Measurements from ENCODE around the gene ITIH5.
"Not testable (repeated sequence)": the region's sequence is repeated elsewhere in the genome, so short reads cannot be mapped to it uniquely, and the experiment has no call there.

ITIH5 gene

GRCh38 chr10:7666253-7667023 is at the start of gene ITIH5:
Gene ITIH5, minus strand, starts transcription at chr10:7666966. Its CDS starts 74 bp downstream, at chr10:7666892.
- H3K4me3 ChIP-seq (ENCODE audit: low read depth, low read length): no peak within 1 kb of the TSS

GRCh38 chr10:7715515-7715914 is 48.7 kb upstream of the ITIH5 start:
- no peak for TF ChIP-seq CTCF (IDR thresholded peaks at IDR 0.05; ENCODE audit: borderline replicate concordance, insufficient read depth, low read depth, low read length)
- no peak overlapping the region for H3K4me3 ChIP-seq (ENCODE audit: low read depth, low read length)

More at GRCh38 chr10:7666253-7667023, at the start of gene ITIH5:
- TF ChIP-seq CTCF (IDR thresholded peaks at IDR 0.05; ENCODE audit: borderline replicate concordance, insufficient read depth, low read depth, low read length): no peak

- not testable (repeated sequence) for H3K4me3 ChIP-seq (ENCODE audit: low read depth, low read length)
Observed at GRCh38 chr10:7711075-7711474, 44.3 kb upstream of the ITIH5 start.

- no peak overlapping the region for H3K4me3 ChIP-seq (ENCODE audit: low read depth, low read length)
- TF ChIP-seq CTCF (IDR thresholded peaks at IDR 0.05; ENCODE audit: borderline replicate concordance, insufficient read depth, low read depth, low read length): no peak
Observed at GRCh38 chr10:7710446-7710845, 43.7 kb upstream of the ITIH5 start.

- H3K4me3 ChIP-seq (ENCODE audit: low read depth, low read length): no peak overlapping the region
- no peak for TF ChIP-seq CTCF (IDR thresholded peaks at IDR 0.05; ENCODE audit: borderline replicate concordance, insufficient read depth, low read depth, low read length)
Observed at GRCh38 chr10:7708832-7709231, 42.1 kb upstream of the ITIH5 start.

GRCh38 chr10:7707858-7708622 is 41.3 kb upstream of the ITIH5 start:
- TF ChIP-seq CTCF (IDR thresholded peaks at IDR 0.05; ENCODE audit: borderline replicate concordance, insufficient read depth, low read depth, low read length): no peak
- no peak overlapping the region for H3K4me3 ChIP-seq (ENCODE audit: low read depth, low read length)

GRCh38 chr10:7707102-7707501 is 40.3 kb upstream of the ITIH5 start:
- no peak overlapping the region for H3K4me3 ChIP-seq (ENCODE audit: low read depth, low read length)
- TF ChIP-seq CTCF (IDR thresholded peaks at IDR 0.05; ENCODE audit: borderline replicate concordance, insufficient read depth, low read depth, low read length): no peak

Measured in GM12875 (cell line).